Adrenal gland (tissue), 12 donors: ENCODE data around the gene TMIGD1. TPM values are rescaled to one million over a fixed set of nuclear protein-coding genes. Genes with fewer than 3 reads are reported as not detected.
A peak's percentile ranks its signal among the peaks of the same experiment; 100 is the strongest.

Source experiments
- DNase-seq, 7 donors: peaks; one replicate each; pipeline ENCODE4 v3.0.0-alpha.2; 2019 to 2020
- H3K27ac ChIP-seq, 5 donors: fragments of 200-600 bp; sonication (generic) in 4 of 5; 1 replicate in 3 of 5; 2 replicates in 2 of 5; pipeline versions ENCODE4 v1.5.1 to v1.8.0; 2016 to 2020; ENCODE audit warnings: mild to moderate bottlenecking in 1 of 5
- H3K27me3 ChIP-seq: fragments of 200-600 bp; 2 replicates; pipeline ENCODE4 v1.8.0; 2021
- H3K36me3 ChIP-seq, 2 donors: fragments of 200-600 bp; replicated peaks in 1 of 2; 1 replicate in 1 of 2; 2 replicates in 1 of 2; pipeline versions ENCODE4 v1.5.1 to v1.8.0; 2018 to 2022
- H3K4me1 ChIP-seq, 2 donors: fragments of 200-600 bp; replicated peaks in 1 of 2; 1 replicate in 1 of 2; 2 replicates in 1 of 2; pipeline versions ENCODE4 v1.5.1 to v1.8.0; 2018 to 2021
- H3K4me3 ChIP-seq, 4 donors: fragments of 200-600 bp; sonication (generic) in 3 of 4; one replicate each; pipeline ENCODE4 v1.5.1; 2016 to 2018
- H3K9me3 ChIP-seq, 3 donors: fragments of 200-600 bp; sonication (generic) in 1 of 3; replicated peaks in 1 of 3; 1 replicate in 2 of 3; 2 replicates in 1 of 3; pipeline versions ENCODE4 v1.5.1 to v1.8.0; 2016 to 2021
- POLR2A ChIP-seq, 2 donors: fragments of 450-650 bp; IDR thresholded peaks; one replicate each; pipeline ENCODE4 v1.6.1; 2017; ENCODE audit warnings: antibody characterized with exemption in 2 of 2, mild to moderate bottlenecking in 2 of 2, moderate library complexity in 1 of 2
- WGBS, 4 donors: extraction: QIAGEN DNeasy Blood & Tissue Kit in 2 of 4; methylation state at CpG; one replicate each; pipeline versions ENCODE4 v1.1.5 to v1.1.7; 2013 to 2017; 5-methylcytosine and 5-hydroxymethylcytosine counted together
- intact Hi-C, 2 donors: fragments of 100-400 bp; cut with DNase I; formaldehyde crosslinking; loops; one replicate each; pipeline versions ENCODE4 v1.14.1 to v1.15.0; 2022 to 2023
- polyA plus RNA-seq, 3 donors: library from polyadenylated mRNA; stranded (reverse); fragments of 200-250 nt in 2 of 3; fragments of 350-450 nt in 1 of 3; fragmentation: Illumina TruSeq in 1 of 3; extraction: RNeasy Lipid Tissue Mini Kit (QIAGEN cat#74804) in 1 of 3; gene quantifications; one replicate each; pipeline ENCODE4 v1.2.3, GENCODE V29; 2013 to 2014
- total RNA-seq, 9 donors: library from RNA; depleted of rRNA in 4 of 9; stranded (reverse); fragments of >200 nt in 4 of 9; fragments of 120-200 nt in 1 of 9; fragmentation: NEBNext Ultra II Directional in 1 of 9; extraction: Animal tissue kit (Norgen Biotek cat#: 25700) in 1 of 9; gene quantifications; one replicate each; pipeline versions ENCODE4 v1.1.0 to v1.2.4, GENCODE V29; 2013 to 2023
- TF ChIP-seq, protein P1 (sequence below), 6 experiments: fragments of 450-650 bp in 4 of 6; fragments of 200-600 bp in 2 of 6; sonication (generic) in 1 of 6; IDR thresholded peaks; 1 replicate in 5 of 6; 2 replicates in 1 of 6; pipeline versions ENCODE4 v1.5.1 to v1.8.0; 2016 to 2021; ENCODE audit warnings: antibody characterized with exemption in 6 of 6, mild to moderate bottlenecking in 2 of 6, moderate library complexity in 1 of 6
- donor health status: healthy with polysubstance abuse.
- donor health status: Bipolar disorder and iron deficiency.
- donor health status: DM: yes; HTN: yes; CAD: no.
- donor health status: DM: no; HTN: no; CAD: no.
- donor health status: DM: no; HTN: no; CAD: no.
- donor health status: DM: yes; HTN: yes; CAD: no.

The TMIGD1 gene
- total and polyA plus RNA-seq, 12 donors, result not detected

DNA sequence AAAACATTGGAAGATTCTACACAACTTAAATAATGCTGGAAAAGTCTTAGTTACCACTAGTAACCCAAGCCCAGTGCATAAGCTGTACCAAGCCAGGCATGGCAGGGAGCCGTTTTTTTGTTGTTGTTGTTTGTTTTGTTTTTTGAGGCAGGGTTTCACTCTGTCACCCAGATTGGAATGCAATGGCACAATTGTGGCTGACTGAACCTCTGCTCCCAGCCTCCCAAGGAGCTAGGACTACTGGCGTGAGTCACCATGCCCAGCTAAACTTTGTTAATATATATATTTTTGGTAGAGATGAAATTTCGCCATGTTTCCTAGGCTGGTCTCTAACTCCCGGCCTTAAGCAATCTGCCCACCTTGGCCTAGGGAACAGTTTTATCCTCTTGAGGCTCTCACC, 564 bp upstream of the TMIGD1 start:
- Histone ChIP-seq H3K4me1 (no peaks in the 10 kb centered on the region), H3K27ac (no peak overlapping the region), H3K27me3 (no peaks in the 10 kb centered on the region), H3K36me3 (no peaks in the 10 kb centered on the region), H3K4me3 (no peak overlapping the region), H3K9me3 (no peaks in the 10 kb centered on the region)
- 86 to 92% (median 89%) methylated on average over 4 of the region's 4 CpGs for WGBS, 4 donors
- TF ChIP-seq, protein P1, sequence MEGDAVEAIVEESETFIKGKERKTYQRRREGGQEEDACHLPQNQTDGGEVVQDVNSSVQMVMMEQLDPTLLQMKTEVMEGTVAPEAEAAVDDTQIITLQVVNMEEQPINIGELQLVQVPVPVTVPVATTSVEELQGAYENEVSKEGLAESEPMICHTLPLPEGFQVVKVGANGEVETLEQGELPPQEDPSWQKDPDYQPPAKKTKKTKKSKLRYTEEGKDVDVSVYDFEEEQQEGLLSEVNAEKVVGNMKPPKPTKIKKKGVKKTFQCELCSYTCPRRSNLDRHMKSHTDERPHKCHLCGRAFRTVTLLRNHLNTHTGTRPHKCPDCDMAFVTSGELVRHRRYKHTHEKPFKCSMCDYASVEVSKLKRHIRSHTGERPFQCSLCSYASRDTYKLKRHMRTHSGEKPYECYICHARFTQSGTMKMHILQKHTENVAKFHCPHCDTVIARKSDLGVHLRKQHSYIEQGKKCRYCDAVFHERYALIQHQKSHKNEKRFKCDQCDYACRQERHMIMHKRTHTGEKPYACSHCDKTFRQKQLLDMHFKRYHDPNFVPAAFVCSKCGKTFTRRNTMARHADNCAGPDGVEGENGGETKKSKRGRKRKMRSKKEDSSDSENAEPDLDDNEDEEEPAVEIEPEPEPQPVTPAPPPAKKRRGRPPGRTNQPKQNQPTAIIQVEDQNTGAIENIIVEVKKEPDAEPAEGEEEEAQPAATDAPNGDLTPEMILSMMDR (IDR thresholded peaks at IDR 0.05), result no peak
- TF ChIP-seq POLR2A (IDR thresholded peaks at IDR 0.05), result no peak
- intact Hi-C loops, result loop anchor here in 1 of 2 donors (10.0 kb wide), 1 partner anchor 230 kb away; no protein-coding TSS in a partner anchor
- no peak for DNase-seq

DNA sequence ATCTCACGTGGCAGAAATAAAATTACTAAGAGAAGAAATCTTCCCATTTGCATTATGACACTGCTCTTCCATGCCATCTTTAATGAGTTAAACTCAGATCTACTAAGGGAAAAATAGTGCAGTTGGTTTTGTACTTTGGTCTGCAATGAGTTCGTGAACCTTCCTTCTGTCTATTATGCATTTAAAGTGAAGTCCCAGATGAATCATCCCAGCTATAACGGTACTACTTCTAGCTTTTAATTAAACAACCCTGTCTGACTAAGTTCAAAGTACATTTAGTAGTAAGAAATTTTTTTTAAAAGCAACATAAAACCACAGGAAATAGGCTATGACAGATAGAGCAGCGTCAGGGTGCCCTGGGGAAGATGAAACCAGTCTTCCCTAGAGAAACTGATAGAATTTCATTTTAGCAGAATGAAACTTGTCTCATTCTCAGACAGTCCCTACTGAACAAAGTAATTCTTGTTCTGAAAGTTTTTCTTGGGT, 1.8 kb downstream of the TMIGD1 start:
- 56 to 66% (median 62%) methylated on average over 4 of the region's 4 CpGs for WGBS, 4 donors
- Histone ChIP-seq H3K4me1 (no peaks in the 10 kb centered on the region), H3K27ac (no peak overlapping the region), H3K36me3 (no peaks in the 10 kb centered on the region), H3K27me3 (no peaks in the 10 kb centered on the region), H3K9me3 (no peaks in the 10 kb centered on the region), H3K4me3 (no peak overlapping the region)
- no peak for DNase-seq
- TF ChIP-seq POLR2A (IDR thresholded peaks at IDR 0.05), result no peak
- intact Hi-C loops, result loop anchor here in 1 of 2 donors (10.0 kb wide), 1 partner anchor 227 kb away; no protein-coding TSS in a partner anchor

DNA sequence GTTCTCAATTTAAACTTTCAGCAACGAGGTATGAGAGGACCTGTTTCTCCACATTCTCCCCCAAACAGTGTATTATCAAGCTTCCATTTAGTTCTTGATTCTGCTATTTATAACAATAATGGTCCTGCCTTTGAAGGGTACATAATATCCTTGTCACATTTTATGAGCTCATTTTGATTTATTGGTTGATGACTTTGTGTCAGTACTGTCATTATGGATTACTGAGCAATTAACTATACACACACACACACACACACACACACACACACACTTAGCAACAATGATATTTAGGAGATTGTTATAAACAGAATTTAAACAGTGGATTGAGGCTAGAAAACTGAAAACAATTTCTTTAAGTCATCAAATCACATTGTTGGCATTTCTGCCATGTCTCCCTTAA, 7.0 kb downstream of the TMIGD1 start:
- intact Hi-C loops, result no loop called here

DNA sequence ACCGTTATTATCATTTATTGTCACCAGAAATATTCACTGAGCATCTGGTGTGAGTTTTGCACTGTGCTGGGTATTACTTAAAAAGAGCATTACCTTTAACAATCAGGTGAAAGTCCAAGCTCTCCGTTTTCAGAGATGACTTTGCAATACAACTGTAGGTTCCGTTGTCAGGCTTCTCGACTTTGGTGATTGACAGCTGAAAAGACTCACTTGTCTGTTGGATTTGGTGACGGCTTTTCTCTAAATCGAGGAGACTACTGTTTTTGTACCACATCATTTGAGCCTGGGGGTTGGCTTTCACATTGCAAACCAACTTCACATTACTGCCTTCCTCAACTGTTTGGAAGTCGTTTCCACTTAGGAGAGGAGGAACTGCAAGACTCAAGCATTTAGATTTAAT, 9.1 kb downstream of the TMIGD1 start:
- H3K27me3 ChIP-seq, result no peaks in the 10 kb centered on the region
- no peak overlapping the region for H3K27ac ChIP-seq
- TF ChIP-seq, protein P1 (IDR thresholded peaks at IDR 0.05), result no peak
- TF ChIP-seq POLR2A (IDR thresholded peaks at IDR 0.05), result no peak
- no peak overlapping the region for H3K4me3 ChIP-seq
- H3K36me3 ChIP-seq, result no peaks in the 10 kb centered on the region
- H3K4me1 ChIP-seq, result no peaks in the 10 kb centered on the region
- no peak for DNase-seq
- 65 to 76% (median 71%) methylated on average over 7 of the region's 7 CpGs for WGBS, 4 donors
- intact Hi-C loops, result no loop called here
- H3K9me3 ChIP-seq, result no peaks in the 10 kb centered on the region

More for the DNA sequence above, 7.0 kb downstream of the TMIGD1 start:
- H3K4me1 ChIP-seq, result no peaks in the 10 kb centered on the region
- H3K4me3 ChIP-seq, result no peak overlapping the region
- no peak overlapping the region for H3K27ac ChIP-seq
- H3K9me3 ChIP-seq, result no peaks in the 10 kb centered on the region
- no peaks in the 10 kb centered on the region for H3K36me3 ChIP-seq
- TF ChIP-seq POLR2A (IDR thresholded peaks at IDR 0.05), result no peak
- TF ChIP-seq, protein P1 (IDR thresholded peaks at IDR 0.05), result no peak
- WGBS, 4 donors, result 26 to 38% (median 34%) methylated on average over 1 of the region's 1 CpG
- no peaks in the 10 kb centered on the region for H3K27me3 ChIP-seq
- DNase-seq, result no peak

DNA sequence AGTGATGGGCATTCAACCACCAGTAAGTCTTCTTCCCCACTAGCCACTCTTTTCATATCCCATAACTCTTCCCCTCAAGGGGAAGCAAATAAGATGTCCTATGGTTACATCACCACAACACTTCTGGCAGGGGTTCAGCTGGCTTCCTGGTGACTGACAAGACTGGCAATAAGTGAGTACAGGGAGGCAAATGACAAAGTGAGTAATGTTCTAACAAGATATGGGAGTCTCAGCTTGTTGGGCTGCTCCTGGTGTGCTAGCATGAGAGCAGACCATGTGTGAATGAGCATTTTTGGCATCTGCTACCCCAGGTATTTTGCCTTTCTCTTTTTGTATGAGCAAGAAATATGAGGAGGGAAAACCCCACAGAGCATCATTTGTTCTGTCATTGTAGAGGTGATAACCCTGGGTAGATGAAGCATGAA, 9.9 kb downstream of the TMIGD1 start:
- Histone ChIP-seq H3K9me3 (no peaks in the 10 kb centered on the region), H3K4me3 (peak overlapping the region in 1 of 4 donors; percentile 10), H3K4me1 (no peaks in the 10 kb centered on the region), H3K36me3 (no peaks in the 10 kb centered on the region), H3K27me3 (no peaks in the 10 kb centered on the region), H3K27ac (no peak overlapping the region)
- DNase-seq, result peak in 6 of 7 donors; percentile 27 to 67 (median 37)
- intact Hi-C loops, result no loop called here
- TF ChIP-seq POLR2A (IDR thresholded peaks at IDR 0.05), result no peak
- TF ChIP-seq, protein P1 (IDR thresholded peaks at IDR 0.05), result no peak
